Activated CD4-positive, alpha-beta memory T cell treated with anti-CD3 and anti-CD28 coated beads for 36 hours (primary cell): ENCODE results near the gene ANXA1. TPM values are rescaled to one million over a fixed set of nuclear protein-coding genes. Genes with fewer than 3 reads are reported as not detected.

Experiments used
- CTCF ChIA-PET: fragments of 350-600 bp; sonication (Branson Sonifier 250); formaldehyde crosslinking; loops from one replicate; lab custom pipeline; 2021; ENCODE audit warnings: antibody characterized with exemption, inconsistent platforms; lab: Charles Lee
- POLR2A ChIA-PET: fragments of 350-600 bp; sonication (Branson Sonifier 250); formaldehyde crosslinking; loops from one replicate; lab custom pipeline; 2021; ENCODE audit warnings: antibody characterized with exemption; lab: Charles Lee
- DNase-seq: peaks from one replicate; pipeline ENCODE4 v3.0.0-alpha.2; 2020
- H3K27ac Mint-ChIP-seq: one replicate; pipeline ENCODE4 v1.8.0; 2021; ENCODE audit warnings: mixed read lengths
- H3K27me3 Mint-ChIP-seq: one replicate; pipeline ENCODE4 v1.8.0; 2021; ENCODE audit warnings: mixed read lengths
- H3K36me3 Mint-ChIP-seq: one replicate; pipeline ENCODE4 v1.8.0; 2021; ENCODE audit warnings: mixed read lengths
- H3K4me1 Mint-ChIP-seq: one replicate; pipeline ENCODE4 v1.8.0; 2021; ENCODE audit warnings: low read depth, mixed read lengths
- H3K4me3 Mint-ChIP-seq: one replicate; pipeline ENCODE4 v1.8.0; 2021; ENCODE audit warnings: mild to moderate bottlenecking, mixed read lengths
- H3K9me3 Mint-ChIP-seq: one replicate; pipeline ENCODE4 v1.8.0; 2021; ENCODE audit warnings: mixed read lengths
- intact Hi-C: fragments of 100-400 bp; cut with micrococcal nuclease; formaldehyde crosslinking; loops from one replicate; pipeline ENCODE4 v1.15.1; 2023
- total RNA-seq, 2 experiments: library from RNA; stranded (reverse); gene quantifications; one replicate each; pipeline ENCODE4 v1.2.3, GENCODE V29; 2021

The ANXA1 gene
- total RNA-seq, 2 experiments from 2014 or later: 67.7 to 67.9 TPM

GRCh38 chr9:73215249-73215648, 63.6 kb downstream of the ANXA1 start:
- Mint-ChIP-seq H3K27me3 (peaks cover 15% of the 10 kb centered on the region), H3K27ac (no peak overlapping the region), H3K36me3 (no peaks in the 10 kb centered on the region), H3K4me3 (no peak overlapping the region), H3K4me1 (peaks cover 15% of the 10 kb centered on the region), H3K9me3 (no peaks in the 10 kb centered on the region)
- POLR2A ChIA-PET: no interaction called here
- DNase-seq: no peak
- intact Hi-C loops: no loop called here
- CTCF ChIA-PET: interaction anchor here (0.7 kb wide), 1 partner anchor 984 kb away, joined by 3 read pairs; no protein-coding TSS in a partner anchor

GRCh38 chr9:73216100-73216499, 64.4 kb downstream of the ANXA1 start:
- ChIA-PET POLR2A (no interaction called here), CTCF (interaction anchor here (0.8 to 1.5 kb wide), 3 partner anchors 15 to 109 kb away, joined by 3 to 5 read pairs (median 4); no protein-coding TSS in a partner anchor)
- Mint-ChIP-seq H3K36me3 (no peaks in the 10 kb centered on the region), H3K27me3 (peaks cover 15% of the 10 kb centered on the region), H3K4me3 (no peak overlapping the region), H3K4me1 (peaks cover 22% of the 10 kb centered on the region), H3K27ac (no peak overlapping the region), H3K9me3 (no peaks in the 10 kb centered on the region)
- DNase-seq: no peak
- intact Hi-C loops: no loop called here

Other genes starting within 250 kb of the ANXA1 start
- gene ALDH1A1, start 198.8 kb upstream of the ANXA1 start, total RNA-seq: not detected